Cardiac fibroblast (primary cell): ENCODE data around the gene ADAMTS10.

ENCODE experiments used
- DNase-seq, 2 donors: peaks; one replicate each; pipeline versions ENCODE4 v3.0.0 to v3.0.0-alpha.2; 2010; ENCODE audit warnings: low read depth in 2 of 2
- H3K4me3 ChIP-seq, 2 donors: replicated peaks in 1 of 2; 1 replicate in 1 of 2; 2 replicates in 1 of 2; pipeline ENCODE4 v1.5.1; 2011; ENCODE audit warnings: low read depth in 2 of 2, low read length in 2 of 2, mild to moderate bottlenecking in 2 of 2, moderate library complexity in 1 of 2
- TF ChIP-seq, protein P1 (sequence below): IDR thresholded peaks from one replicate; pipeline ENCODE4 v1.5.1; 2011; ENCODE audit warnings: low read depth, mild to moderate bottlenecking, low read length, inconsistent platforms

ADAMTS10 gene

DNA sequence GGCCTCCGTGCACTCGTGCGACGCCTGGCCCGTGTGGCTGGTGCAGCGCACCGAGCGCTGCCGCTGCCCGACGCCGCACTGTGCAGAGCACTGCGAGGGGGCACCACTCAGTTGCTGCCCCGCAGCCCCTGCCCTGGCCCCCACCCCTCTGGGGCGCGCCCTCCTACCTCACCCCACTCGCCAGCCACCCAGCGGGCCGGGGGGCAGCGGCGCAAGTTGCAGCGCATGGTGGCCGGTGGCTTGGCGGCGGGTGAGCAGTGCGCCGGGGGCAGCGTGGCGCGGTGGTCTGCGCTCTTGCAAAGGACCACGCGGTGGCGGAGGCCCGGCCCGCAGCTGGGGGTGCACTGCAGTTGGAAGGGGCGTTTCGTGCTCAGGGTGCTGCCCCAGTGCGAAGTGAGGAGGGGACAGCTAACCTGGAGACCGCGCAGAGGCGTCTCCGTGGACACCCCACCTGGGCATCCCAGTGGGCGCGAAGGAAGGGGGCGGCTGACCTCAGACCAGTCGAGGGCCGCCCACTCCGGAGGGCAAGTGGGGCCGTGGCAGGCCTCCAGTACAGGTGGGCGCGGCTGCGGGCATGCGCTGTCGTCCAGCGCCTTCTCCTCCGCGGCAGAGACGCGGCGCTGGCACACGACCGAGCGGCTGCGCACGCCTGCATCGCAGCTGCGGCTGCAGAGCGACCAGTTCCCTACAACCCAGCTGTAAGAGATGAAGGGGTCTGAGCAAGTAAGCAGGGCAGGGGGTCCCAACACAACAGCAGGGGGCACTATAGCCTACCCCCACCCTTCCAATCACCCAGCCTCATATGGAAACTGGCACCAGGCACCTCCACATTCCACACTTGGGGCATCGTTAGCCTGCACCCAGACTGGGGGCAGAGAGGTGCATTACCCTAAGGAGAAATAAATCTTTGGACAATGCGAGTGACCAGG lies 25.3 kb downstream of the ADAMTS10 start:
- H3K4me3 ChIP-seq: no peak overlapping the region
- TF ChIP-seq, protein P1, sequence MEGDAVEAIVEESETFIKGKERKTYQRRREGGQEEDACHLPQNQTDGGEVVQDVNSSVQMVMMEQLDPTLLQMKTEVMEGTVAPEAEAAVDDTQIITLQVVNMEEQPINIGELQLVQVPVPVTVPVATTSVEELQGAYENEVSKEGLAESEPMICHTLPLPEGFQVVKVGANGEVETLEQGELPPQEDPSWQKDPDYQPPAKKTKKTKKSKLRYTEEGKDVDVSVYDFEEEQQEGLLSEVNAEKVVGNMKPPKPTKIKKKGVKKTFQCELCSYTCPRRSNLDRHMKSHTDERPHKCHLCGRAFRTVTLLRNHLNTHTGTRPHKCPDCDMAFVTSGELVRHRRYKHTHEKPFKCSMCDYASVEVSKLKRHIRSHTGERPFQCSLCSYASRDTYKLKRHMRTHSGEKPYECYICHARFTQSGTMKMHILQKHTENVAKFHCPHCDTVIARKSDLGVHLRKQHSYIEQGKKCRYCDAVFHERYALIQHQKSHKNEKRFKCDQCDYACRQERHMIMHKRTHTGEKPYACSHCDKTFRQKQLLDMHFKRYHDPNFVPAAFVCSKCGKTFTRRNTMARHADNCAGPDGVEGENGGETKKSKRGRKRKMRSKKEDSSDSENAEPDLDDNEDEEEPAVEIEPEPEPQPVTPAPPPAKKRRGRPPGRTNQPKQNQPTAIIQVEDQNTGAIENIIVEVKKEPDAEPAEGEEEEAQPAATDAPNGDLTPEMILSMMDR: no peak
- no peak for DNase-seq

DNA sequence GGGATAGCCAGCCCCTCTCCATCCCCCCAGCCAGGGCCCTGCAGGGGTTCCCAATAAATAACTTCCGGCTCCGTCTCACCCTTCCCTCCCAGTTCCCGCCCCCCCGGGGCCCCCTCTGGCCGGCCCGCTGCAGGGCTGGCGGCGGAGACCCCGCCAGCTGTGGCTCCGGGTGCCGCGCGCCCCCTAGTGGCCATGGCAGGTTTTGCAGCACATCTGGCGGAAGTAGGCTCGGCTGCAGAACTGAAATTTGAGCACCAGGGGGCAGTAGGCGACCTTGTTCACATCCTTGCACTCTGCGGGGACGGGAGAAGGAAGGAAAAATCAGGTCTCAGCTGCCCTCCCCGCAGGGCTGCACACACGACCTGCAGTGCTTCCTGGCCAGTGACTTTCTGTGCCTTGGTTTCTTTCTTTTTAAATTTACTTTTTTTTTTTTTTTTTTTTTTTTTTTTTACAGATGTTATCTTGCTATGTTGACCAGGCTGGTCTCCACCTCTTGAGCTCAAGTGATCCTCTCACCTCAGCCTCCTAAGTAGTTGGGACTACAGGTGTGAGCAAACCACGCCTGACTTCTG lies 29.7 kb downstream of the ADAMTS10 start:
- DNase-seq: peak; percentile 80 to 82
- TF ChIP-seq, protein P1: peak; percentile 94
- no peak overlapping the region for H3K4me3 ChIP-seq

DNA sequence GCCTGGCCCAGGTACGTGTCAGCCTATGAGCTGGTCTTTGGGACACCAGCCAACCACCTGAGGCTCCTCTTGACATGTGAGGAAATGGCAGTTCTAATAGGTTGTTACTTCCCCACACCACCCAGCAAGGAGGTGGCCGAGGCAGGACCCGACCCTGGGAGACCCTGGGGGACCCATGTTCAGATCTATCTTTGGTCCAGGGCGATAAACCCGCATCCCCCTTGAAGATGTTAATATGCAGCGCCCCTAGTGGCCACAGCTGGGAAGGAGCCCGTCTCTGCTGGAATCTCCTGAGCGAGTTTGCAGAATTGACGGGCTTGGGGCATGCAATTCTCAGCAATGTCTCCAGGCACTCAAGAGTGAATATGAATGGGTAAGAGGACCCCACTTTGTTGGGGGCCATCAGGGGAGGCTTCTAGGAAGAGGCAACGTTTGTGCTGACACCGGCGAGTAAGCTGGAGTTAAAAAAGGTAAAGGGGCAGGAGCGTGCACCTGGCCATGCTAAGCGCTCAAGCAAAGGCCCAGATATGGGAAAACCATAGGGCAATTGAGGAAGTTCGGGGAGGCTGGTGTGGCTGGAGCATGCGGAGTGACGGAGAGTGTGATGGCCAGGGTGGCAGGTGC lies 31.8 kb downstream of the ADAMTS10 start:
- peak; percentile 69 to 74 for DNase-seq
- TF ChIP-seq, protein P1: peak; percentile 91
- no peak overlapping the region for H3K4me3 ChIP-seq

DNA sequence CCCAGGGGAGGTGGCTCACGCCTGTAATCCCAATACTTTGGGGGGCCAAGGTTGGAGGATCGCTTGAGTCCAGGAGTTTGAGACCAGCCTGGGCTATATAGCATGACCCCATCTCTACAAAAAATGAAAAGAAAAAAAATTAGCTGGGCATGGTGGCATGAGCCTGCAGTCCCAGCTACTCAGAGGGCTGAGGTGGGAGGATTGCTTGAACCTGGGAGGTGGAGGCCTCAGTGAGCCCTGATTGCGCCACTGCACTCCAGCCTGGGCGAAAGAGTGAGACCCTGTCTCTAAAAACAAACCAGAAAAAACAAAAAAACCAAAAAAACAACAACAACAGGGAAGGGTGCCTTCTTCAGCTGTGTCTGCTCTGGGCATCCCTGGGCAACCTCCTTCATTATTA lies 32.8 kb downstream of the ADAMTS10 start:
- no peak overlapping the region for H3K4me3 ChIP-seq
- TF ChIP-seq, protein P1: no peak
- DNase-seq: no peak

DNA sequence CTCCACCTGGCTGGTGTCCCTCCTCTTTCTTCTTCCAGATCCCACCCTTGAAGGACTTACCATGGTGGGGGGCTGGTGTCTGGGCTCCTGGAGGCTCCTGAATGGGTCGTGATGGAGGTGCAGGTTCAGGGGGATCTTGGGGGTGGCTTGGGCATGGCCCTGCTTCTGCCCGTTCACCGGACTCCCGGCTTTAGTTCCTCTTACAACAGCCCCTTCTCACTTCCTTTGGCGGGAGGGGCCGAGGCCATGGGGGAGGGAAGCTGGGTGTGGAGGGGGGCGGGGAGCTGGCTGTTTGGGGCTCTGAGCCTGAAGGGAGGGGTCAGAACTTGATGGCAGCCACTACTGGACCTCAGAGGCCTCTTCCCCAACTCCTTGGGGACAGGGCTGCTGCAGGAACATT lies 33.3 kb downstream of the ADAMTS10 start, which contains the start of gene MYO1F:
MYO1F (minus strand) TSS at position 196 of the 400 bp plus-strand sequence; CDS start at position 63, 133 bp downstream.
- DNase-seq: no peak
- H3K4me3 ChIP-seq: no peak within 1 kb of the TSS
- TF ChIP-seq, protein P1: no peak

DNA sequence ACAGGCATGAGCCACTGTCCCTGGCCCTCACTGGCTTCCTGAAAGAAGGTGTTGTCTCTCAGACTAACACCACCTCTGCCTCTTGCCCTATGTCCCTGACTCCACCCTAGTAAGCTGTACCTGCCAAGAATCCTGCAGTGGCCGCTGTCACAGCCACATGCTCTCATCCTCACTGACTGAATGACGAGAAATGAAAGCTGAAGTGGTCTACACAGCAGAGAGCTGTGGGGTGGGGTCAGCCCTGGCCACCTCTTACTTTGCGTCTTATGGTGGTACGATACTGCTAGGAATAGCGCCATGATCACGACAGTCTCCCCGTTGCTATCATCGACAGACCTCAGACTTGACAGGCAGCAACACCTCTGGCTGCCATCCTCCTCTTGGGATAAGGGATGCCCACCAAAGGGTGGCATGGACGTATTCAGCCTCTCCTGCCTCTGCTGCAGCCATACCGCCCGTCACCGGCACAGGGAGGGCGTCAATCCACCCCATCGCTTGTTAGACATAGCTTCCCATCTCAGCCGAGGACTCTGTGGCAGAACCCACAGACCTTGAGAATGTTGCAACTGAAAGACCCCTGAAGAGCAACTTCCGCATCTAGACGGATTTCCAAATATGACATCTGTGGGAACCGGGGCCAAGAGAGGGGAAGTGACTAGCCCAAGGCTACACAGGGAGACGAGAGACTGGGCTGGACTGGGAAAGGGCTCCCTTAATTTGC lies 34.1 kb downstream of the ADAMTS10 start:
- no peak for DNase-seq
- H3K4me3 ChIP-seq: no peak overlapping the region
- TF ChIP-seq, protein P1: no peak
